Coronary artery (tissue), 2 donors: Measurements from ENCODE around the gene ZFR.
"Not testable (repeated sequence)": the region's sequence is repeated elsewhere in the genome, so short reads cannot be mapped to it uniquely, and the experiment has no call there.

Experiments used
- DNase-seq: peaks from one replicate; pipeline ENCODE4 v3.0.0-alpha.2; 2017; ENCODE audit warnings: low spot score
- H3K27ac ChIP-seq, 2 donors: fragments of 200-600 bp; sonication (generic); one replicate each; pipeline ENCODE4 v1.5.1; 2016 to 2019
- H3K4me3 ChIP-seq: fragments of 200-600 bp; sonication (generic); 2 replicates; pipeline ENCODE4 v1.5.1; 2016; ENCODE audit warnings: mild to moderate bottlenecking, moderate library complexity
- TF ChIP-seq, protein P1 (sequence below): fragments of 200-600 bp; sonication (generic); IDR thresholded peaks from one replicate; pipeline ENCODE4 v1.5.1; 2019; ENCODE audit warnings: antibody characterized with exemption

Gene ZFR

DNA sequence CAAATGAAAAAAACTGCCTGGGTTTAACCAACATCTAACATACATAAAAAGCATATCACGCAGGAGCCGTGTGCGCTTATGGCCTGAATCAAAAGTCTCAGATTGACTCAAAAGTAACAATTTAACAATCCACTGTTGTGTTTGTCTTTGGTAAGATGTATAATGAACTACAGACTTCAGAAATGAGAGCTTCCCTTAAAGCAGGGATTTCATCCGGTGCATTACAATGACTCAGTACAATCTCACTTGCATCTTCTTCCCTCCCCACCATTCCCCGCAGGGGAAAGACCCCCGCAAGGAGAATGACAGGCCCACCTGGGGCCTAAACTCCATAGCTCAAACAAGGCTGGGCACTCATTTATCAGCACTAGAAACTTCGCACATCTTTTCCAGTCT, 1.4 kb downstream of the ZFR start:
- H3K27ac ChIP-seq: peak overlapping the region; percentile 95 to 99
- TF ChIP-seq, protein P1, sequence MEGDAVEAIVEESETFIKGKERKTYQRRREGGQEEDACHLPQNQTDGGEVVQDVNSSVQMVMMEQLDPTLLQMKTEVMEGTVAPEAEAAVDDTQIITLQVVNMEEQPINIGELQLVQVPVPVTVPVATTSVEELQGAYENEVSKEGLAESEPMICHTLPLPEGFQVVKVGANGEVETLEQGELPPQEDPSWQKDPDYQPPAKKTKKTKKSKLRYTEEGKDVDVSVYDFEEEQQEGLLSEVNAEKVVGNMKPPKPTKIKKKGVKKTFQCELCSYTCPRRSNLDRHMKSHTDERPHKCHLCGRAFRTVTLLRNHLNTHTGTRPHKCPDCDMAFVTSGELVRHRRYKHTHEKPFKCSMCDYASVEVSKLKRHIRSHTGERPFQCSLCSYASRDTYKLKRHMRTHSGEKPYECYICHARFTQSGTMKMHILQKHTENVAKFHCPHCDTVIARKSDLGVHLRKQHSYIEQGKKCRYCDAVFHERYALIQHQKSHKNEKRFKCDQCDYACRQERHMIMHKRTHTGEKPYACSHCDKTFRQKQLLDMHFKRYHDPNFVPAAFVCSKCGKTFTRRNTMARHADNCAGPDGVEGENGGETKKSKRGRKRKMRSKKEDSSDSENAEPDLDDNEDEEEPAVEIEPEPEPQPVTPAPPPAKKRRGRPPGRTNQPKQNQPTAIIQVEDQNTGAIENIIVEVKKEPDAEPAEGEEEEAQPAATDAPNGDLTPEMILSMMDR: no peak
- no peak for DNase-seq
- peak overlapping the region; percentile 87 for H3K4me3 ChIP-seq

DNA sequence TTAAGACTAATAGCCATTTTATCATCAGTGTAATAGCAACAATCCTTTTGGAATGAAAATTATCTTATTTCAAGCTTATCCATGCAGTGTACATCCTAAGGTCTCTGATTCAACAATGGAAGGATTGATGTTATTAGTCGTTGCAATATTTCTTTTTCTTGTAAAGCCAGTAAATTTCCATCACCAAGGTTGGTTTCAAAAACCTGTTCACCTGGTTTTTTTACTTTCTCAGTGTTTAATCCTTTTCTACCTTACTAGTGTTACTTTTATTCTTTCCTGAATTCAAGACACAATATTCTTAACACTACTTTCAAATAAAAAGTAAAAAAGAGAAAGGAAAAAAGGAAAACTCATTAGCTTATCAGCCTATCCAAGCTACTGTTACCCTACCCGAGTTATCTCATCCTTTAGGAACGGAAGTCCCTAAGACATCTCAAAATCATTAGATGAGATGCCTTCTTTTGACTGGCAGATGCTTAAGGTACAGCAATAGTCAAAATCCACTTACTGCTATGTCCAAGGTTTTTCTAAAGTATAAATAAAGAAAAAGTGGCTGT, 5.4 kb downstream of the ZFR start:
- TF ChIP-seq, protein P1: no peak
- no peak for DNase-seq
- Histone ChIP-seq H3K27ac (no peak overlapping the region), H3K4me3 (no peak overlapping the region)

DNA sequence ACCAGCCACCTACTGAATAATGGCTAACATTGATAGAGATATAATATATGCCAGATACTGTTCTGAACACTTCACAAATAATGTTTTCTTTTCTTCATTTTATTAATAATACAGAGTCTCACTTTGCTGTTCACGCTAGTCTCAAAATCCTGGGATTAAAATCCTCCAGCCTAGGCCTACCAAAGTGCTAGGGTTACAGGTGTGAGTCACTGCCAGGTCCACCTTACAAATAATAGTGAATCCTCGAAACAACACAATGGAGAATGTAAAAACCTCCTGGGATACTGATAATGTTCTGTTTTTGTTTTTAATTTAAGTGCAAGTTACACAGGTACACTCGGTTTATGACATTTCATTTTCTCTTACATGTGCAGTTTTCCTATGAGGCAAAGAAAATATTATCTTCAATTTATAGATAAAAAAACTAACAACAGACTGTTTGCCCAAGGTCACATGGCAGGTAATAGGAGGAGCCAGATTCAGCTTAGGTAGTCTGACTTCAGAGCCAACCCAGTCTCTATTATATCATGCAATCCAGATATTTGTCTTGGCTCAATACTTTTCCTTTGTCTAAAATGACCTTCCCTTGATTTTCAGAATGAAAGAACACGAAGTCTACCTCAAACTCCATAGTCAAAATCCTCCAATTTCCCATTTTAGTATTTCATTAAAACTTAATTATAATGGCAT, 7.8 kb downstream of the ZFR start:
- Histone ChIP-seq H3K4me3 (no peak overlapping the region), H3K27ac (no peak overlapping the region)
- no peak for DNase-seq
- TF ChIP-seq, protein P1: no peak

DNA sequence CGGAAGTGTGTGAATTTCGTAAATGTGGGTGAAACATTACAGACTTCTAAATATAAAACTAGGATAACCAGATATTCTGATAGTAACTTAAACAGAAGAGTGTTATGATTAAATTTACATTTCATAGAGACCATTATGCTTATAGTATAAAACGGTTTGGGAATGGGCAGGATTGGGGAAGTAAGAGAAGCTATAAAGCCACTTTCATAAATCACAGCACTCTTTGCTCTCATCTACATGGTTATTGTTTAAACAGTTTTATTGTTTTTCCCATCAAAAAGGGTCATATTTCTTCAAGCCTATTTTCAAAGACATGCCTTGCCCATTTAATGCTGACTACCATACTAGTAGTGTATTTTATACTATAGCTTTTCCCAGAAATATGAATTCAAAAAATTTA, 9.2 kb downstream of the ZFR start:
- no peak overlapping the region for H3K27ac ChIP-seq
- TF ChIP-seq, protein P1: no peak
- no peak for DNase-seq

DNA sequence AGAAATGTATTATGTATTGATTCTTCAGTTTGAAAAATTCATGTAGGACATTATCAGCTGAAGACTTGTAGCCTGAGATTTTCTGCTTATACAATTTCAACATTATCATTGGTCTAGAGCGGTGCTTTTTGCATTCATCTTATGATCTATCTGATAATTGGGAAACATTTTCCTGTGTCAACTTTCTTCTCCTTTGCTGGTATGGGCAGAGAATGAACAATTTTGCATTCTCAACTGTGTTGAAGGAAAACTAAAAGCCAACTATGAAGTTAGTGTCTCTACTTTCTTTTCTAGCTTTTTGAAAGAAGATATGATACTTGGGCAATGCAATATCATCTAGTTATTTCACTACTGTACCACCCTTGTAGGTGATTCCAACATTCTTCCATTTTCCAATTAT, 10.3 kb downstream of the ZFR start:
- no peak for DNase-seq
- Histone ChIP-seq H3K4me3 (no peak overlapping the region), H3K27ac (no peak overlapping the region)
- TF ChIP-seq, protein P1: no peak

More for the DNA sequence above, 9.2 kb downstream of the ZFR start:
- H3K4me3 ChIP-seq: no peak overlapping the region

DNA sequence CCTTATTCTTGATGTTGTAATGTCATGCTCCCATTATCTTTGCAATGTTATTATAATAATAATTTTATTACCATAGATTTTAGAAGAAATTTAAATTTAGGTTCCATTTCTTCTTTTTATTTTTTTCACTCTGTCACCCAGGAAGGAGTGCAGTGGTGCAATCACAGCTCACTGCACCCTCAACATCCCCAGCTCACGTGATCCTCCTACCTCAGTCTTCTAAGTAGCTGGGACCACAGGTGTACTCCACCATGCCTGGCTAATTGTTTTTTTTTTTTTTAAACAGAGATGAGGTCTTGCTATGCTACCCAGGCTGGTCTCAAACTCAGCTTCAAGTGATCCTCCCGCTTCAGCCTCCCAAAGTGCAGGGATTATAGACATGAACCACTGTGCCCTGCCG, 11.9 kb downstream of the ZFR start:
- no peak overlapping the region for H3K27ac ChIP-seq
- DNase-seq: no peak
- H3K4me3 ChIP-seq: no peak overlapping the region
- TF ChIP-seq, protein P1: no peak

DNA sequence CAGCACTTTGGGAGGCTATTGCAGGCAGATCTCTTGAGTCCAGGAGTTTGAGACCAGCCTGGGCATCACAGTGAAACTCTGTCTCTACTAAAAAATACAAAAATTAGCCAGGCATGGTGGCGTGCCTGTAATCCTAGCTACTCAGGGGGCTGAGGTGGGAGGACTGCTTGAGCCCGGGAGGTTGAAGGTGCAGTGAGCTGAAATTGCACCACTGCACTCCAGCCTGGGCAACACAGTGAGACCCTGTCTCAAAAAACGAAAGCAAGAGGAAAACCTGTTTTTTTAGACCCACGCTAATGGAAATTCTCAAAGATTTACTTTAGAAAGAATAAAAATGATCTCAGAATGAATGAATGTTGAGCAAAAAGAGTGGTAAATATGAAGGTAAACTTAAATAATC, 13.7 kb downstream of the ZFR start:
- DNase-seq, H3K27ac ChIP-seq: not testable (repeated sequence)

More for the DNA sequence above, 13.7 kb downstream of the ZFR start:
- H3K4me3 ChIP-seq: not testable (repeated sequence)
